DMS114 treated with DMSO at 0.1 percent for 48 hours (cell line): Measurements from ENCODE around the gene HPSE2.
A peak's percentile ranks its signal among the peaks of the same experiment; 100 is the strongest.
"Not testable (repeated sequence)": the region's sequence is repeated elsewhere in the genome, so short reads cannot be mapped to it uniquely, and the experiment has no call there.

Experiments used
- DNase-seq: peaks from one replicate; lab custom pipeline; 2025; ENCODE audit not compliant: unreplicated experiment; lab: John Stamatoyannopoulos, UW

HPSE2 gene

GRCh38 chr10:99235658-99236626 is at the start of gene HPSE2:
Gene HPSE2, minus strand, starts transcription at chr10:99235852.
- DNase-seq = no peak

DNA sequence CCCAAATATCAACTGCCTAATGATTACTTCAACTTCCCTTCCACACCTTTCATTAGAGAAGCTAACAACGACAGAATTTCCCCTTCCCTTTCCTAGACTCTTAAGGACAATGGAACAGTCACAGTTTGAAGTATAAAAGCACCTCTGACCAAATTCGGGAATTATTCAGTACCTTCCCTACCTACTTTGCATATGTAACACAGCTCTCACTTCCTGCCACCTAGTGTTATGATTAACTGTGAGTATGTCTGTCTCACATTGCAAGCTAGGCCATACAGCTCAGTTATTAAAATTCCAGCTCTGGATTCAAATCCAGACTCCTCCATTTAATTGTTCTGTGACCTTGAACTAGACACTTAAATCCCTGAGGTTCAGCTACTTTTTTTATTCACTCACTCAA is 44.8 kb upstream of the HPSE2 start:
- no peak for DNase-seq

GRCh38 chr10:99279626-99280111 is 44.0 kb upstream of the HPSE2 start:
- no peak for DNase-seq

- DNase-seq = peak; percentile 55
These were observed 41.3 kb upstream of the HPSE2 start for GRCh38 chr10:99276848-99277486.

DNA sequence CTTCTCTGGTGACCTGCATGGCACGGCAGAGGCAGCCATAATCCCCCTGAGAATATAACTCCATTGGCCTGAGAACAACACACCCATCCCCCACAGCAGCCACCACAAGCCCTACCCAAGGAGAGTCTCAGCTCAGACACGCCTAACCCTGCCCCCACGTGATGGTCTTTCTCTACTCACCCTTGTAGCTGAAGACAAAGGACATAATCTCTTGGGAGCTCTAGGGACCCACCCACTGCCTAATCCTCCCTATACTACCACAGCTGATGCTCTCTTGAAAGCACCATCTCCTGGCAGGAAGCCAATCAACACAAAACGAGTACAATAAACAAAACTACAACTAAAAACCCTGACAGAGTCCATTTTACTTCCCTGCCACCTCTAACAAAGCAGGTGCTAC is 30.7 kb upstream of the HPSE2 start:
- no peak for DNase-seq

DNA sequence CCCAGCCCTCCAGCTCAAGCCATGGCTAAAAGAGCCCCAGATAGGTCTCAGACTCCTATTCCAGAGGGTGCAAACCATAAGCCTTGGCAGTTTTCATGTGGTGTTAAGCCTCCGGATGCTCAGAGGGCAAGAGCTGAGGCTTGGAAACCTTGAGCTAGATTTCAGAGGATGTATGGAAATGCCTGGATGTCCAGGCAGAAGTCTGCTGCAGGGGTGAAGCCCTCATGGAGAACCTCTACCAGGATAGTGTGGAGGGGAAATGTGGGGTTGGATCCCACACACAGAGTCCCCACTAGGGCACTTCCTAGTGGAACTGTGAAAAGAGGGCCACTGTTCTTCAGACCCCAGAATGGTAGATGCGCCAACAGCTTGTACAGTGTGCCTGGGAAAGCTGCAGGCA is 13.2 kb upstream of the HPSE2 start:
- no peak for DNase-seq

DNA sequence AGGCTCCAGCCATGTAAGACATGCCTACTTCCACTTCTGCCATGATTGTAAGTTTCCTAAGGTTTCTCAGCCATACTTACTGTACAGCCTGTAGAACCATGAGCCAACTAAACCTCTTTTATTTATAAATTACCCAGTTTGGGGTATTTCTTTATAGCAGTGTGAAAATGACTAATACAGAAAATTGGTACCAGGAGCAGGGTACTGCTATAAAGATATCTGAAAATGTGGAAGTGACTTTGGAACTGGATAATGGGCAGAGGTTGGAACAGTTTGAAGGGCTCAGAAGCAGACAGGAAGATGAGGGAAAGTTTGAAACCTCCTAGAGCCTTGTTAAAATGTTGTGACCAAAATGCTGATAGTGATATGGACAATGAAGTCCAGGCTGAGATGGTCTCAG is 12.2 kb upstream of the HPSE2 start:
- DNase-seq = not testable (repeated sequence)

- no peak for DNase-seq
These were observed 1.1 kb upstream of the HPSE2 start for GRCh38 chr10:99236627-99237309.

GRCh38 chr10:99234791-99235657 is 628 bp downstream of the HPSE2 start:
- peak; percentile 9 for DNase-seq

- no peak for DNase-seq
These were observed 1.4 kb downstream of the HPSE2 start for GRCh38 chr10:99234041-99234790.

GRCh38 chr10:99233689-99234037 is 2.0 kb downstream of the HPSE2 start:
- no peak for DNase-seq

GRCh38 chr10:99233000-99233688 is 2.5 kb downstream of the HPSE2 start:
- no peak for DNase-seq

DNA sequence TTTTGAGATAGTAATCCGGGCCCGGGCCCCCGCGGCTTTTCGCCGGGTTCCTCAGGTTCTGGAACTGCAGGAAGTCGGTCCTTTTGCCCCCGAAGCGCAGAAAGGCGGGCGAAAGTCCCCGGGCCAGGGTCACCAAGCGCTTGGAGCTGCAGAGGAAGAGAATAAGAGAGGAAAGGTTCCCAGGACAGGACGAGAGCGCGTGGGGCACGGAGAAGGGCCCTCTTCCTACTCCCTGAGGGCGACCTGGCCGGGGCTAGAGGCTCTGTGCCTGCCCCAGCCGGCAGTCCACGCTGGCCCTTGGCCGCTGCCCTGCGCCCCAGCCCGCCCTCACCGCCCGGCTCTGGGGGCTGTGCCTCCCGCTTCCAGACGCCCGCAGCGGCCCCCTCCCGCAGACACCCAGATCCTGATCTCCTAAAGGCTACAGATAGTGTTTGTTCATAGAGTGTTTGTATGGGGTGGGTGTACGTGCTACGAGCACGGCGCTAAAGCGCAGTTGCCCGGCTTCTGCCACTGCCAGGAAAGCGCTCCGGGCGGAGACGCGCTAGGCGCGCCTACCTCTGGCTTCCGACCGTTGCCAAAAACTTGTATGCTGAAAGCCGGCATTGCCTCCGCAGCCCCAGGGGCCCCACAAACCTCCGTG is 3.2 kb downstream of the HPSE2 start:
- DNase-seq = no peak

- no peak for DNase-seq
These were observed 10.9 kb downstream of the HPSE2 start for GRCh38 chr10:99224766-99225165.

- DNase-seq = no peak
These were observed 28.3 kb downstream of the HPSE2 start for GRCh38 chr10:99207340-99207739.

GRCh38 chr10:99203310-99203709 is 32.3 kb downstream of the HPSE2 start:
- DNase-seq = no peak

DNA sequence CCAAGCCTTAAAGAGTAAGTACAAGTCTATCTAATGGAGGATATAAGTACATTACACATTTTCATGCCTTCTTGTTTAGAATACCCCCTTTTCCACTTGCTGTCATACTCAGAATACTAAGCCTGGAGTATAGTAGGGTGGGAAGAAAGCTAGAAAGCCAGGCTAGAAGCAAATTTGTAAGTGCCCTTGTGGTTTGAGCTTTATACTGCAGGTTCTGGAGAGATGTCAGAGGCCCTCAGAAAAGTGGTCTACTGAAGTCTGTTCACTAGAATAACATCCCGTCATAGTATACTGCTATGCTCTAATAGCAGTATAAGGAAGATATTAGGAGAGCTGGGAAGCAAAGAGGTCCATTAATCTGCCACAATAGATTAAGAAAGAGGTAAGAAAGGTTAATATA is 62.7 kb downstream of the HPSE2 start:
- no peak for DNase-seq

- peak; percentile 34 for DNase-seq
These were observed 63.4 kb downstream of the HPSE2 start for GRCh38 chr10:99172128-99172738.
